NOMO-1 treated with DMSO at 0.1 percent for 48 hours (cell line): ENCODE data around the gene NFILZ.

Experiments
- DNase-seq: peaks from one replicate; lab custom pipeline; 2025; ENCODE audit not compliant: unreplicated experiment; lab: John Stamatoyannopoulos, UW

NFILZ gene

DNA sequence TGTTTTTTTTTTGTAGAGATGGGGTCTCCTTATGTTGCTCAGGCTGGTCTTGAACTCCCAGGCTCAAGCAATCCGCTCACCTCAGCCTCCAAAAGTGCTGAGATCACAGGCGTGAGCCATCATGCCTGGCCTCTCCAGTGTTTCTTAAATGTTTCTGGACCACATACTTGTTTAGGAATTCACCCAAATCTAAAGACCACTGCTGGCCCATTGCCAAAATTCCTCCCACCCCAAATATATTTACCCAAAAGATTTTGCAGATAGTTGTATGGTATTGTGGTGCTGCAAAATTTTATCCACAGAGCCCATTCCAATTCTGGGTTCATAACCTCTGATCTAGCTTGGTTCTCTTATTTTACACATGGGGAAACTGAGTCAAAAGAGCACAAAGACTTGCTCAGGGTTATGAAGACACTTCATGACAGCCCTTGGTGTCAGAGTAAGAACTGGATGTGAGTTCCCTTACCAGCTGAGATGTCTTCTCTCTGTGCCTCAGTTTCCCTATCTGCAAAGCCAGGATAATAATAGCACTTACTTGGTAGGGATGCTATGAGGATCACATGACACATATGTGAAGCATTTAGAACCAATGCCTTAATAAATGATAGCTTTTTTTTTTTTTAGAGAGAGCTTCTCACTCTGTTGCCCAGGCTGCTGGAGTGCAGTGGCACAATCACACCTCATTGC, 10.9 kb downstream of the NFILZ start:
- no peak for DNase-seq

DNA sequence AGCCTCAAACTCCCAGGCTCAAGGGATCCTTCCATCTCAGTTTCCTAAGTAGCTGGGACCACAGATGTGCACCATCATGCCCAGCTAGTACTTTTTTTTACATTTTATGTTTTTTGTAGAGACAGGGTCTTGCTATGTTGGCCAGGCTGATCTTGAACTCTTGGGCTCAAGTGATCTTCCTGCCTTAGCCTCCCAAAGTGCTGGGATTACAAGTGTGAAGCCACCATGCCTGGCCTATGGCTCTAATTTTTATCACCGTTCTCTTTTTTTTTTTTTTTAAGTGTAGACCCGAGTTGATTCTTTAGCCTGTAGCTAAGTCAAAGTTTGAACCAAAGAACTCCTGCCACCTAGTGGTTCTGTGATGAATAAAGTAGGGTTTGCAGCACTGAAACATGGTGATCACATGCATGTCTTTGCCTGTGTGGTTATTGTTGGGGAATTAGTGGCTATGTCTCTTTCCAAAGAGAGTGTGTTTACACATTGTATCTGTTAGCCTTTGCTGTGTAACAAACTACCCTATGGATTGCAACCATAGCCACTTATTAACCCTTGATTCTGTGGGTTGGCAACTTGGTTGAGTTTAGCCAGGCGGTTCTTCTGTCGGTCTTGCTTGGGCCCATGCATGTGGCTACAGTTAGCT, 11.6 kb downstream of the NFILZ start:
- DNase-seq, result peak; percentile 56

- peak; percentile 18 for DNase-seq
Observed at GRCh38 chr19:8642561-8642960, 12.1 kb downstream of the NFILZ start.

GRCh38 chr19:8643860-8644653, 13.6 kb downstream of the NFILZ start:
- no peak for DNase-seq

DNA sequence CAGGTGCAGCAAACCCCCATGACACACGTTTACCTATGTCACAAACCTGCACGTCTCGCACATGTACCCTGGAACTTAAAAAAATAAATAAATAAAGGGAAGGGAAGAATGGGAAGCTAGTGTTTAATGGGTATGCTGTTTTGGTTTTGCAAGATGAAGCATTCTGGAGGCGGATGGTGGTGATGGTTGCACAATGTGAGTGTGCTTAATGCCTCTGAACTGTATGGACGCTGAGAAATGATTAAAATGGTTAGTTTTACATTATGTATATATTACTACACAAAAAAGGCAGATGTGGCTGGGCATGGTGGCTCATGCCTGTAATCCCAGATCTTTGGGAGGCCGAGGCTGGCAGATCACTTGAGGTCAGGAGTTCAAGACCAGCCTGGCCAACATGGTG, 17.8 kb downstream of the NFILZ start:
- DNase-seq, result peak; percentile 83

DNA sequence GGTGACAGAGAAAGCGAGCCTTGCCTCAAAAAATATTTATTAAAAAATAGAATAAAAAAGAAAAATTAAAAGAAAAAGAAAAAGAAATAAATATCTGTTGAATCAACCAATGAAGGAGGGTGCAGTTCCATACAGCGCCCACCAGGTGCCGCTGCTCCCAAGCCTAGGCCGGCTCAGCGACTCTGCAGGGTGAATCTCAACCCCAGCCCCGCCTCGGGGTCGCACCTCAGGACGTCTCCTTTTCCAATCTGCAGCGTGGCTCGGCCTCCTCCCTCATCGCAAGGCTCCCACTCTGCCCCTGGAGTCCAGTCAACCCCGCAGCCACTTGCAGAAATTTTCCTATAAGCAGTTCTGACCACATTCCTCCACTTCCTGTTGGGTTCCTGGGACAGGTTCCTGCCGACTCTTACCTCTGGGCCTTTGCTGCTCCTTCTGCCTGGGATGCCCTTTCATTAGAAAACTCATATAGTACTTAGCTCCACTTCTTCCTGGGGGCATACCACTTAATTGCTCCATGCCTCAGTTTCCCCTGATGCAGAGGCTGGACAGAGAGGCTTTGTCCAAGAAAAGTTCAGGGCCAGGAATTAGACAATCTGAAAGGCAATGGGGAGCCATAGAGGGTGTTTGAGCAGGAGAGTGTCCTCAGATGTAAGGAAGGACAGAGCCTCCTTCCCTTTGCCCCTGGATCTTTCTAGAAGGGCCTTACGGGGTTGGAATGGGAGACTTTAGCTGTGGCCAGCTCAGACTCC, 24.3 kb downstream of the NFILZ start:
- DNase-seq, result peak; percentile 51

DNA sequence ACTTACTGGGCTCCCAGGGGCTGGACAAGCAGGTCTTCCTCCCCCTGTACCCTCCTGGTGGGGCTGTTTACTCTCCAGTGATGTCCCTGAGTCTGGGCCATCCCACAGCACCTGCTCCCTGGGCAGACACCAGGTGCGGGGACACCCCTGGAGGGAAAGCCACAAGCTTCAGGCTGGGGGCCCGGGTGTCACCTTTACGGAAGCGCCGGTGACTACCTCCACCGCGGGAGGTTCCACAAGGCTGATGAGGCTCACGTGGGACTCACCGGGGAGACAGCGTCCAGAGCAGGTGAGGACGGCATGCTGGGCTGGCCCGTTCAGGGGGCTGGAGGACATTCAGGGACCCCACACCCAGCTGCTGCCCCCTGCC, 24.9 kb downstream of the NFILZ start:
- DNase-seq, result no peak

GRCh38 chr19:8657869-8658268, 27.4 kb downstream of the NFILZ start:
- no peak for DNase-seq

DNA sequence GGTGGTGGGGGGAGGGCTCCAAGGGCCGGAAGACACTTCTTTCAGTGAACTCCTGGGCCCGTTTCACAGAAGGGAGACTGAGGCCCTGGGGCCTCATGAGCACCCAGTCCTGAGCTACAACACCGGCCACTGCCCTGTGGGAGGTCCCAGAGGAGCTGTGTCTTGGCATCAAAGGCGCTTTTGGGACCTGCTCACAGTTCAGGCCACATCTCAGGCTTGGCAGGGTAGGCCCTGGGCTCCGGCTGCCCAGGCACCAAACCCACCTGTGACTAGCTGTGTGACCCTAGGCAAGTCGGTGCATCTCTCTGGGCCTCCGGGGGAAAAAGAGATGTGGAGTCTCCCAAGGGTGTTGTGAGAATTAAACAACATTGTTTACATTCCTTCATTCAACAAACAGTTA, 29.5 kb downstream of the NFILZ start:
- DNase-seq, result no peak

DNA sequence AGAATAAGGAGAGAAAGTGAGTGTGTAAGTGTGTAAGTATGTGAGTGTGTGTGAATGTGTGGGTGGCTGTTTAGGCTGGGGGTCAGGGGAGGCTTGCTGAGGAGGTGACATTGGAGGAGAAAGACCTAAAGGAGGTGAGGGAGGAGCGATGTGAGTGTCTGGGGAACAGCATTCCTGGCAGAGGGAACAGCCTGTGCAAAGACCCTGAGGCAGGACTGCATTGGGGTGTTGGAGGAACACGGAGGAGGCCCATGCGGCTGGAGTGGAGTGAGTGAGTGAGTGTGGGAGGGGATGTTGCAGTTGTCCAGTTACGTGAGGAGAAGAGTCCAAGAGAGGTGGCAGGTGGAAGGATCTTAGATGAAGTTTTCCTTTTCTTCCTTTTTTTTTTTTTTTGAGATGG, 31.8 kb downstream of the NFILZ start:
- no peak for DNase-seq

DNA sequence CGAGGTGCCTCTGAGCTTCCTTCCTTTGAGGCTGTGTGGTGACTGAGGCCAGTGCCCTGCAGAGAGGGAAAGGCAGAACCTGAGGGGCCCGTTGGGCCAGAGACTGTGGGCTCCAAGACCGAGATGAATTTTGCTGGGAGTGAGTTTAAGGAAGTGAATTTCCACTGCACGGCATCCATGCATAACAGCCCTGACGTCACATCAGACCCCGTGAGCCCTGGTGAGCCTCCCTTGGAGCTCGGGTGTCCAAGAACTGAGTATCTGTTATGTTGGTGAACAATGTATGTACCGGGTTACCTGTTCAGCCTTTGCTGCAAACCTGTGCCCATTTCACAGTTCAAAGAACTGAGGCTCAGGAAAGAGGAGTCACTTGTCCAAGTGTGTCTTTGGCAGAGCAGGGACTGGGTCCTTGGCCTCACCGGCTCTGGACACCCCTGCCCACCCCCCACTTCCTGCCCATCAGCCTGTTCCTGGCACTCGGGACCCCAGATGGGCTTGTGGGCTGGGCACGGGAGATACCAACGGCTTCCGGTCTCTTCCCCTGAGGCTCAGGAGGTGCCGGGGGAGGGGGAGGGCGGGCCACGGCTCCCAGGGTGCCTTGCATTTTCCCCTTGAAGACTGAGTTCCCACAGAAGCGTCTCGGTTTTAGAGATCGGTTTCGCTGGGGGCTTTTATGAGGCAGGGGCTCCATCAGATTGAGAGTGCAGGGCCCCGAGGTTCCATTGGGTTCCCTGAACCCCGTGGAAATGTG, 33.7 kb downstream of the NFILZ start:
- no peak for DNase-seq

DNA sequence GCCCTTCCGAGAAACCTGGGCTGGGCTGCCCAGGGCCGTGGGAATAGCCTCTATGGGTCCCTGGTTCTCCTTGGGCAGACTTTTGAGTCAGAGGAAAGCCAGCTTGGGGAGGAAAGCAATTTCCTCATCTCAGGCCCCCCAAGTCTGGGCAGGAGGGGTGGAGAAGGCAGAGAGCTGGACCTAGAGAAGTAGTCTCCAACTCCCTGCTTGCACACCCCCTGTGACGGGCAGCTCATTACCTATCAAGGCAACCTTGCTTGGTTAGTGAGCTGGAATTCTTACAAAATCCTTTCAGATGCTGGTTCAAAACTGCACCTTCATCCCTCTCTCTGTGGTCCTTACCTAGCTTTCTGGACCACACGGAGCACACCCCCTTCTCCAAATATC, 34.2 kb downstream of the NFILZ start:
- no peak for DNase-seq

- no peak for DNase-seq
Observed at GRCh38 chr19:8665468-8666213, 35.2 kb downstream of the NFILZ start.

DNA sequence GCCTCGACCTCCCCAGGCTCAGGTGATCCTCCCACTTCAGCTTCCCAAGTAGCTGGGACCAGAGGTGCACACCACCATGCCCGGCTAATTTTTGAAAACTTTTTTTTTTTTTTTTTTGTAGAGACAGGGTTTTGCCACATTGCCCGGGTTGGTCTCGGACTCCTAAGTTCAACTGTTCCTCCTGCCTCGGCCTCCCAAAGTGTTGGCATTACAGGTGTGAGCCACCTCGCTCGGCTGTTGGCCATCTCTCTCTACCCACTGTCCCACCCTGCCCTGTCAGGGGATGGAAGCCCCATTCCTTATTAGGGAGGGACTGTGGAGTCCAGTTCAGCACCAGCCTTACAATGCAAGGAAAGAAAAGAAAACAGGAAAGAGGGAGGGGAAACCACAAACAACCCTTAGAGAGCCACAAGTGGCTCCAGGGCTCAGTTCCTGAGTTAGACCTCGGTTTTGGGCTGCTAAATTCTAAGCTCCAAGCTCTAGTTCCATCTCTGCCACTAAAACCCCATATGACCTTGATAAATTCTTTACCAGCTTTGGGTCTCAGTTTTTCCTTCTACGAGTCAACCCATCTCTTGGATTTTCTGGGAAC, 36.5 kb downstream of the NFILZ start:
- peak; percentile 28 for DNase-seq

GRCh38 chr19:8673276-8673891, 43.0 kb downstream of the NFILZ start:
- no peak for DNase-seq

GRCh38 chr19:8675066-8675465, 44.6 kb downstream of the NFILZ start:
- no peak for DNase-seq

DNA sequence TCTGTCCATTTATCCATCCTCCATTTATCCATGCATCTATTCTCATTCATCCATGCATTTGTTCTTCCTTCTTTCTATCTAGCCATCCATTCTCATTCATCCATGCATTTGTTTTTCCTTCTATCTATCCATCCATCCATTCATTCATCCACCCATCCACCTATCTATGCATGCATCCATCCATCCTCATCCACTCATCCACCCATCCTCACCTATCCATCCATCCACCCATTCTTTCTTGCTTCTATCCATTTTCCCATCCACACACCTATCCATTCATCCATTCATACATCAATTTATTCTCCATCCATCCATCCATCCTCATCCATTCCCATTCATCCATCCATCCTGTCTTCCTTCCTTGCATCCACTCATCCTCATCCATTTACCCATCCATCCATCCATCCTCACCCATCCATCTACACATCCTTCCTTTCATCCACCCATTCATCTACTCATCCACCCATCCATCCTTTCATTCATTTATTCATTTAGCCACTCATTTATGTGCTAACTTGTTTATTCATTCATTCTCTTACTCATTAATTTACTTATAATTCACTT, 47.9 kb downstream of the NFILZ start:
- DNase-seq, result no peak
